GM19397 (cell line): ENCODE measurements around the gene TWIST1.

Experiments used
- ATAC-seq: cut with Tn5 transposase; IDR thresholded peaks from one replicate; pipeline ENCODE4 v1.9.1; 2021; ENCODE audit warnings: mild to moderate bottlenecking, moderate library complexity; ENCODE audit not compliant: unreplicated experiment

The TWIST1 gene

GRCh38 chr7:19113855-19114550 lies 3.4 kb downstream of the TWIST1 start:
- ATAC-seq: no peak

GRCh38 chr7:19113002-19113350 lies 4.5 kb downstream of the TWIST1 start:
- ATAC-seq: no peak

GRCh38 chr7:19112274-19113001 lies 5.0 kb downstream of the TWIST1 start:
- ATAC-seq: no peak

GRCh38 chr7:19111474-19112273 lies 5.8 kb downstream of the TWIST1 start:
- no peak for ATAC-seq

GRCh38 chr7:19110776-19111175 lies 6.7 kb downstream of the TWIST1 start:
- no peak for ATAC-seq

- ATAC-seq: no peak
These were observed 7.3 kb downstream of the TWIST1 start for GRCh38 chr7:19110026-19110730.

- no peak for ATAC-seq
These were observed 8.2 kb downstream of the TWIST1 start for GRCh38 chr7:19109000-19109946.

GRCh38 chr7:19107356-19108146 lies 9.9 kb downstream of the TWIST1 start:
- no peak for ATAC-seq

- no peak for ATAC-seq
These were observed 10.4 kb downstream of the TWIST1 start for GRCh38 chr7:19107081-19107355.

- no peak for ATAC-seq
These were observed 11.0 kb downstream of the TWIST1 start for GRCh38 chr7:19106241-19107080.

GRCh38 chr7:19105546-19105945 lies 11.9 kb downstream of the TWIST1 start:
- no peak for ATAC-seq

- no peak for ATAC-seq
These were observed 12.6 kb downstream of the TWIST1 start for GRCh38 chr7:19104811-19105210.

GRCh38 chr7:19102884-19103283 lies 14.6 kb downstream of the TWIST1 start:
- ATAC-seq: no peak

GRCh38 chr7:19101909-19102308 lies 15.5 kb downstream of the TWIST1 start:
- no peak for ATAC-seq

GRCh38 chr7:19101472-19101871 lies 16.0 kb downstream of the TWIST1 start:
- ATAC-seq: no peak

- ATAC-seq: no peak
These were observed 17.5 kb downstream of the TWIST1 start for GRCh38 chr7:19099924-19100323.

- ATAC-seq: no peak
These were observed 18.2 kb downstream of the TWIST1 start for GRCh38 chr7:19099194-19099593.

- no peak for ATAC-seq
These were observed 18.9 kb downstream of the TWIST1 start for GRCh38 chr7:19098510-19098909.
